Thyroid gland (tissue), 4 donors: ENCODE data around the gene CAMK2G. TPM values are rescaled to one million over a fixed set of nuclear protein-coding genes. Genes with fewer than 3 reads are reported as not detected.

Source experiments
- DNase-seq, 2 donors: peaks; one replicate each; pipeline ENCODE4 v3.0.0-alpha.2; 2019
- H3K27ac ChIP-seq, 3 donors: fragments of 200-600 bp; sonication (generic); 1 replicate in 2 of 3; 2 replicates in 1 of 3; pipeline ENCODE4 v1.5.1; 2016 to 2019; ENCODE audit warnings: mild to moderate bottlenecking in 1 of 3, moderate library complexity in 1 of 3
- H3K27me3 ChIP-seq: fragments of 200-600 bp; sonication (generic); one replicate; pipeline ENCODE4 v1.5.1; 2019
- H3K36me3 ChIP-seq, 2 donors: fragments of 200-600 bp; sonication (generic); one replicate each; pipeline ENCODE4 v1.5.1; 2016 to 2019
- H3K4me1 ChIP-seq, 2 donors: fragments of 200-600 bp; sonication (generic); one replicate each; pipeline ENCODE4 v1.5.1; 2017 to 2019
- H3K4me3 ChIP-seq, 3 donors: fragments of 200-600 bp; sonication (generic); replicated peaks in 1 of 3; 1 replicate in 2 of 3; 2 replicates in 1 of 3; pipeline ENCODE4 v1.5.1; 2016; ENCODE audit warnings: mild to moderate bottlenecking in 1 of 3
- H3K9me3 ChIP-seq: fragments of 200-600 bp; sonication (generic); one replicate; pipeline ENCODE4 v1.5.1; 2017
- CTCF ChIP-seq, 6 experiments: fragments of 200-600 bp in 3 of 6; fragments of 450-650 bp in 3 of 6; sonication (generic) in 3 of 6; IDR thresholded peaks; one replicate each; pipeline ENCODE4 v1.5.1; 2016 to 2019; ENCODE audit warnings: antibody characterized with exemption in 6 of 6, mild to moderate bottlenecking in 2 of 6, inconsistent platforms in 1 of 6, moderate library complexity in 1 of 6
- POLR2A ChIP-seq, 2 donors: fragments of 450-650 bp; IDR thresholded peaks; one replicate each; pipeline ENCODE4 v1.6.1; 2017; ENCODE audit warnings: antibody characterized with exemption in 2 of 2, mild to moderate bottlenecking in 2 of 2, moderate library complexity in 1 of 2
- WGBS, 2 donors: methylation state at CpG; one replicate each; pipeline ENCODE4 v1.1.5; 2017; 5-methylcytosine and 5-hydroxymethylcytosine counted together
- intact Hi-C: fragments of 100-400 bp; cut with DNase I; formaldehyde crosslinking; loops from one replicate; pipeline ENCODE4 v1.15.1; 2023
- small RNA-seq: library from RNA; depleted of rRNA; stranded (forward); fragments of <200 nt; gene quantifications from one replicate; pipeline ENCODE3, GENCODE V24; 2016
- total RNA-seq, 4 donors: library from RNA; depleted of rRNA; stranded (reverse); fragments of >200 nt; gene quantifications; one replicate each; pipeline ENCODE4 v1.2.3, GENCODE V29; 2016

CAMK2G gene
- total RNA-seq, 4 donors from 2014 or later = 21.2 to 27.4 (median 22.3) TPM

DNA sequence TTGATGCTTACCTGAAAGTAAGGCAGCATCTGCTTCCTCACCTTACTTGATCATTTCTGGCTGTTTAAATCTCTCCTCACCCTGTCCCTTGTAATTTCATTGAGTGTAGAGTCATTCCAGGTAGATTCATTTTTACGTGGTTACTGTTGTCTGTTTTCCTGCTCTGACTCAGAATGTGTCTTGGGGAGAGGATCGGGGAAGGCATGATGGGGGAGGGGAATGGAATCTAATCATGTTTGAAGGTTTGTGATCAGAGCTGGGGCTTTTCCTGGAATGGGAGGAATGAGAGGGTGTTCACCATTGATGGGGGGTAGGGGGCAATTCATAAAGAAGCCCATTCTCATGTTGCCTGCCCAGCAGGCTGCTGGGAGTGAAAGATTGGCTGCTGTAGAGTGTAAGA, 111.4 kb downstream of the CAMK2G start:
- no peak for DNase-seq
- H3K27me3 ChIP-seq = no peaks in the 10 kb centered on the region
- H3K9me3 ChIP-seq = no peaks in the 10 kb centered on the region
- H3K4me1 ChIP-seq = peaks cover 0 to 5% of the 10 kb centered on the region in 2 donors
- H3K4me3 ChIP-seq = no peak overlapping the region
- peaks cover 77 to 88% of the 10 kb centered on the region in 2 donors for H3K36me3 ChIP-seq
- no peak overlapping the region for H3K27ac ChIP-seq
- 86 to 89% methylated on average over 2 of the region's 2 CpGs for WGBS, 2 donors
- TF ChIP-seq CTCF (IDR thresholded peaks at IDR 0.05) = no peak
- TF ChIP-seq POLR2A (IDR thresholded peaks at IDR 0.05) = no peak
- intact Hi-C loops = no loop called here

Small RNAs within 50 kb of the gene (small RNA-seq; reads per million reads assigned to genes)
- gene AC022400.9 = not detected
- gene ZSWIM8-AS1 = not detected

Other genes with a start within 250 kb of the CAMK2G start
- 1 to 10 TPM; 2.0 to 7.0 (median 5.1) TPM for gene MYOZ1, start 233.1 kb downstream of the CAMK2G start, total RNA-seq
- gene SYNPO2L, start 218.5 kb downstream of the CAMK2G start, total RNA-seq = not detected
- 10 to 100 TPM in 2 of 4 donors, 1 to 10 TPM in 2; 8.2 to 12.1 (median 10.2) TPM for gene AGAP5, start 176.4 kb downstream of the CAMK2G start, total RNA-seq
- 10 to 100 TPM; 56.2 to 95.2 (median 83.9) TPM for gene SEC24C, start 130.2 kb downstream of the CAMK2G start, total RNA-seq
- gene CHCHD1, start 92.5 kb downstream of the CAMK2G start, total RNA-seq = 10 to 100 TPM; 14.1 to 57.3 (median 28.9) TPM
- gene ZSWIM8, start 88.9 kb downstream of the CAMK2G start, total RNA-seq = 100 to 1,000 TPM in 2 of 4 donors, 10 to 100 TPM in 2; 67.2 to 199 (median 108) TPM
- gene NDST2, start 63.0 kb downstream of the CAMK2G start, total RNA-seq = 10 to 100 TPM; 12.1 to 31.0 (median 25.0) TPM
- 10 to 100 TPM in 1 of 4 donors, 1 to 10 TPM in 3; 3.8 to 13.3 (median 7.3) TPM for gene PLAU, start 36.6 kb upstream of the CAMK2G start, total RNA-seq
- gene VCL, start 123.6 kb upstream of the CAMK2G start, total RNA-seq = 100 to 1,000 TPM in 3 of 4 donors, 10 to 100 TPM in 1; 71.9 to 151 (median 112) TPM